ENCODE measurements around the gene HDHD3. TPM values are rescaled to one million over a fixed set of nuclear protein-coding genes. Genes with fewer than 3 reads are reported as not detected.

HDHD3 gene
- total RNA-seq, 1 experiment from 2014 or later: 15.7 TPM

DNA sequence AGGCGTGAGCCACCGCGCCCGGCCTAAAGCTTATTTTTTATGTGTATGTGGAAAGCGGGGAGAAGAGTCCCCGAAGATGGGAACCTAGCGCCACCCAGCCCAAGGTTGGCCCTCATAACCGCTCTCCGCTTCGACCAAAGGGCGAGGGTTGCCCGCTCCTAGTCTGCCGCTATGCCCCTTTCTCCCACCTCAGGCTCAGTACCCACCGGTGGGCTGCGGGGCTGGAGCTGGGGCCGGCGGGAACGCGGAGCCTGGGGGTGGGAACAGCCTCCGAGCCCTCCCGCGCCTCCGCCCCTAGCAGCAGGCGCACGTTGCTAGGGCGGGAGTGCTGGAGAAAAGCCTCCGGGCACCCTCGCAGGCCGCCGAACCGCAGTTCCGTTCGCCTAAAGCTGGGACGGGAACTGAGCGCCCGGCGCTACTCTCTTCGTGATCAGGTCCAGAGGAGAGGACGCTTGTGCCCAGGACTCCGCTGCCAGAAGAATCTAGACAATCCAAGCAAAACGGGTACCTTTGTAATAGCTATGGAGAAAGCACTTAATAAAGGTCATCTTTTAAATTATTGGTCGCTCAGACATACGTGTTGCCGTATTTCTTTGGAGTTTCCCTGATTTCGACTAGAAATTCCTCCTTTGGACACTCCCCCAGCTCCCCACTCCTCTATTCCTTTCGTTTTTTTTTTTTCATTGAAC, 36.6 kb downstream of the HDHD3 start, which contains the start of gene WDR31 (continued):
- peak; percentile 33; the same call in 1 of the 2 replicates for TF ChIP-seq ARID4B (CRISPR knock-in tag; IDR thresholded peaks at IDR 0.05; ENCODE audit: borderline replicate concordance)
- TF ChIP-seq, protein P1, sequence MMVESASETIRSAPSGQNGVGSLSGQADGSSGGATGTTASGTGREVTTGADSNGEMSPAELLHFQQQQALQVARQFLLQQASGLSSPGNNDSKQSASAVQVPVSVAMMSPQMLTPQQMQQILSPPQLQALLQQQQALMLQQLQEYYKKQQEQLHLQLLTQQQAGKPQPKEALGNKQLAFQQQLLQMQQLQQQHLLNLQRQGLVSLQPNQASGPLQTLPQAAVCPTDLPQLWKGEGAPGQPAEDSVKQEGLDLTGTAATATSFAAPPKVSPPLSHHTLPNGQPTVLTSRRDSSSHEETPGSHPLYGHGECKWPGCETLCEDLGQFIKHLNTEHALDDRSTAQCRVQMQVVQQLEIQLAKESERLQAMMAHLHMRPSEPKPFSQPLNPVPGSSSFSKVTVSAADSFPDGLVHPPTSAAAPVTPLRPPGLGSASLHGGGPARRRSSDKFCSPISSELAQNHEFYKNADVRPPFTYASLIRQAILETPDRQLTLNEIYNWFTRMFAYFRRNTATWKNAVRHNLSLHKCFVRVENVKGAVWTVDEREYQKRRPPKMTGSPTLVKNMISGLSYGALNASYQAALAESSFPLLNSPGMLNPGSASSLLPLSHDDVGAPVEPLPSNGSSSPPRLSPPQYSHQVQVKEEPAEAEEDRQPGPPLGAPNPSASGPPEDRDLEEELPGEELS (CRISPR knock-in tag; IDR thresholded peaks at IDR 0.05): peak; percentile 84
- TF ChIP-seq, protein P2, sequence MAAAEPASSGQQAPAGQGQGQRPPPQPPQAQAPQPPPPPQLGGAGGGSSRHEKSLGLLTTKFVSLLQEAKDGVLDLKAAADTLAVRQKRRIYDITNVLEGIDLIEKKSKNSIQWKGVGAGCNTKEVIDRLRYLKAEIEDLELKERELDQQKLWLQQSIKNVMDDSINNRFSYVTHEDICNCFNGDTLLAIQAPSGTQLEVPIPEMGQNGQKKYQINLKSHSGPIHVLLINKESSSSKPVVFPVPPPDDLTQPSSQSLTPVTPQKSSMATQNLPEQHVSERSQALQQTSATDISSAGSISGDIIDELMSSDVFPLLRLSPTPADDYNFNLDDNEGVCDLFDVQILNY (CRISPR knock-in tag; IDR thresholded peaks at IDR 0.05): peak; percentile 95
- peak; percentile 64; the same call in 1 of the 2 replicates for TF ChIP-seq CREM (CRISPR knock-in tag; IDR thresholded peaks at IDR 0.05)
- 0 out of 2 replicates have a peak, but pooled peaks have one; percentile 13 for TF ChIP-seq ZNF423 (CRISPR knock-in tag; IDR thresholded peaks at IDR 0.05)
- no peak for TF ChIP-seq TEAD4 (CRISPR knock-in tag; IDR thresholded peaks at IDR 0.05)
- TF ChIP-seq FOXK1 (CRISPR knock-in tag; IDR thresholded peaks at IDR 0.05): peak; percentile 59
- peak; percentile 94 for TF ChIP-seq SP1 (CRISPR knock-in tag; conservative IDR thresholded peaks at IDR 0.05)
- TF ChIP-seq GABPB1 (CRISPR knock-in tag; IDR thresholded peaks at IDR 0.05): peak; percentile 70
- TF ChIP-seq FOXP1 (CRISPR knock-in tag; IDR thresholded peaks at IDR 0.05; ENCODE audit: borderline replicate concordance): peak; percentile 85; the same call in 1 of the 2 replicates
- TF ChIP-seq ZNF416 (CRISPR knock-in tag; IDR thresholded peaks at IDR 0.05): no peak
- 0 out of 2 replicates have a peak, but pooled peaks have one; percentile 64 for TF ChIP-seq CBFB (CRISPR knock-in tag; IDR thresholded peaks at IDR 0.05; ENCODE audit: low read depth)
- TF ChIP-seq TEAD1 (CRISPR knock-in tag; IDR thresholded peaks at IDR 0.05): peak; percentile 89; the same call in 1 of the 2 replicates
- no peak for TF ChIP-seq ZNF396 (CRISPR knock-in tag; IDR thresholded peaks at IDR 0.05; ENCODE audit: borderline replicate concordance)
- peak; percentile 85 for TF ChIP-seq ETV6 (CRISPR knock-in tag; IDR thresholded peaks at IDR 0.05)
- TF ChIP-seq, protein P3, sequence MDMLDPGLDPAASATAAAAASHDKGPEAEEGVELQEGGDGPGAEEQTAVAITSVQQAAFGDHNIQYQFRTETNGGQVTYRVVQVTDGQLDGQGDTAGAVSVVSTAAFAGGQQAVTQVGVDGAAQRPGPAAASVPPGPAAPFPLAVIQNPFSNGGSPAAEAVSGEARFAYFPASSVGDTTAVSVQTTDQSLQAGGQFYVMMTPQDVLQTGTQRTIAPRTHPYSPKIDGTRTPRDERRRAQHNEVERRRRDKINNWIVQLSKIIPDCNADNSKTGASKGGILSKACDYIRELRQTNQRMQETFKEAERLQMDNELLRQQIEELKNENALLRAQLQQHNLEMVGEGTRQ (CRISPR knock-in tag; IDR thresholded peaks at IDR 0.05): peak; percentile 38; the same call in 1 of the 2 replicates
- TF ChIP-seq, protein P4, sequence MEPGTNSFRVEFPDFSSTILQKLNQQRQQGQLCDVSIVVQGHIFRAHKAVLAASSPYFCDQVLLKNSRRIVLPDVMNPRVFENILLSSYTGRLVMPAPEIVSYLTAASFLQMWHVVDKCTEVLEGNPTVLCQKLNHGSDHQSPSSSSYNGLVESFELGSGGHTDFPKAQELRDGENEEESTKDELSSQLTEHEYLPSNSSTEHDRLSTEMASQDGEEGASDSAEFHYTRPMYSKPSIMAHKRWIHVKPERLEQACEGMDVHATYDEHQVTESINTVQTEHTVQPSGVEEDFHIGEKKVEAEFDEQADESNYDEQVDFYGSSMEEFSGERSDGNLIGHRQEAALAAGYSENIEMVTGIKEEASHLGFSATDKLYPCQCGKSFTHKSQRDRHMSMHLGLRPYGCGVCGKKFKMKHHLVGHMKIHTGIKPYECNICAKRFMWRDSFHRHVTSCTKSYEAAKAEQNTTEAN (CRISPR knock-in tag; IDR thresholded peaks at IDR 0.05): 0 out of 2 replicates have a peak, but pooled peaks have one; percentile 32
- peak; percentile 79 for TF ChIP-seq HMGXB4 (CRISPR knock-in tag; IDR thresholded peaks at IDR 0.05)
